Stimulated activated CD4-positive, alpha-beta T cell treated with anti-CD3 and anti-CD28 coated beads, Interleukin-12 subunit alpha, Interleukin-12 subunit beta, amount 100 ng/mL, for 48 hours (primary cell): ENCODE measurements around the gene PLA2G4D.
"Not testable (repeated sequence)": the region's sequence is repeated elsewhere in the genome, so short reads cannot be mapped to it uniquely, and the experiment has no call there.

Experiments
- DNase-seq, 3 donors: peaks; one replicate each; pipeline ENCODE4 v3.0.0-alpha.2; 2020; ENCODE audit warnings: low read depth in 2 of 3, low spot score in 1 of 3

The PLA2G4D gene

DNA sequence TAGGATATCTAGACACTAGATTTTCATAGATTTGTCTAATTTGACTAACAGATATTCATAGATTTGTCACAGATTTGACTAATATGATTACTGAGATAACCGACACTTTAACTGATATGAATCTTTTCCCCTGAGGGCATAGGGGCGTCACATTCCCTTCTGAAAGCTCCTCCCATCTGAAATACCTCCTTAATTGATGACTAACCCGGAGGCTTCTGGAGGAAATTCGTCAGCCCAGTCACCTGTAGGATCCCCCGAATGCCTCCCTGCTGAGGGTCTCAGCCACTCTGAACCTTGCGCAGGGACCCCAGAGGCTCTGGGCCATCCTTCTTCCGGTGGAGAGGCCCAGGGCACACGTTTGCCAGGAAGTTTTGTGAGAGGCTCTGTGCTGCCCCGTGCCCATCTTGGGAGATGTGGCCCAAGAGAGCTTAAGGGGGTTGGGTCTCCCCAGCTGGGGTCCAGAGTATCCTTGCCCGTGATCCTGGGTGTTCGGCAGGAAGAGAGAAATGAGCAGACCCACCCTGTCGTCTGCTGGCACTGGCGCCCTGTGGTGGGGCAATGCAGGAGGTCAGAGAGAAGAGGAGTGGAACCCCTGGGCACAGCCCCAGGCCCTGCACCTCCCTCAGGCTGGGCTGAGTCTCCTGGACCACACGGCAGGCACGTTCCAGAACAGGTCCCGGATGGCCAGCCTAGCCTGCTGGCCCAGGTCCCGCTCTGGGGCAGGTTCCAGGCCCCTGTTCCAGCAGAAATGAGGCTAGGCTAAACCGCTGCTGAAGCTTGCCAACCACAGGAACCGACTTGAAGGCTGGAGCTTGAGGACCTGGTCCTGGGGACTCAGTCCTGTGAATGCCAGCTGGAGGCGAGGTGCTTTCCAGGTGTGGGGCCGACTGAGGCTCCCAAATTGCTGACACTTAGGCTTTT lies 1.7 kb downstream of the PLA2G4D start:
- DNase-seq = no peak

DNA sequence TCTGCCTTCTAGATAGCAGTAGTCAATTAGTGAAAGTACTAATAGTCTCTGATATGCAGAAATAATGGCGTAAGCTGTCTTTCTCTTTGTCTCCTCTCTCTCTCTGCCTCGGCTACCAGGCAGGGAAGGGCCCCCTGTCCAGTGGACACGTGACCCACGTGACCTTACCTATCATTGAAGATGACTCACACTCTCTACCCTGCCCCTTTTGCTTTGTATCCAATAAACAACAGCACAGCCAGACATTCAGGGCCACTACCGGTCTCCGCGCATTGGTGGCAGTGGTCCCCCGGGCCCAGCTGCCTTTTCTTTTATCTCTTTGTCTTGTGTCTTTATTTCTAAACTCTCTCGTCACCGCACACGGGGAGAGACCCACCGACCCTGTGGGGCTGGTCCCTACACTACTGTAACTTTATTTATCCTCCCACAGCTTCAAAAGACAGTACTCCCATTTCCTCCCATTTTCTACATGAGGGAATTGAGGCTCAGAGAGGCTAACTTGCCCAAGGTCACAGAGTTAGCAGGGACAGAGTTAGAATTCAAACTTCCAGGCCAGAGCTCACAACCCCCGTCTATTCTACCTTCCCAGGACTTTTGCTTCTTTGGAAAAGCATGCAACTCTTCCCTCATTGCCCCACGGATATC lies 2.5 kb downstream of the PLA2G4D start:
- DNase-seq = not testable (repeated sequence)

DNA sequence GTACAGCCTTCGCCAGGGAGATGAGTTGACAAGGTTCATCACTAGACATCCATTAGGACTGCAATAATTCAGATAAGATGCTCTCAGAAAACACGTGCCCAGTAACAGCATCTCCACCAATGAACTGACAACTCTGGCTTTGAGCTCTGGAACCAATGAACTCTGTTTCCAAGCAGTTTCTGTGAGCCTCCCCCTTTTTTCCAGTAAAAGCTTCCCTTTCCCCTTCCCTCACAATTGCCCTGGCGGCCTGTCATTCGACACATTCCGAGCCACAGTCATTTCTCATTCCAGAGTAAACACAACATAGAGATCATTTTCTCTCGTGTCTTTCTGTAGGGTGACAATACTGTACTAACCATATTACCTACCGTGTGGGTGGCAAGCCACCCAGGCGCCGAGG lies 3.6 kb downstream of the PLA2G4D start:
- no peak for DNase-seq

DNA sequence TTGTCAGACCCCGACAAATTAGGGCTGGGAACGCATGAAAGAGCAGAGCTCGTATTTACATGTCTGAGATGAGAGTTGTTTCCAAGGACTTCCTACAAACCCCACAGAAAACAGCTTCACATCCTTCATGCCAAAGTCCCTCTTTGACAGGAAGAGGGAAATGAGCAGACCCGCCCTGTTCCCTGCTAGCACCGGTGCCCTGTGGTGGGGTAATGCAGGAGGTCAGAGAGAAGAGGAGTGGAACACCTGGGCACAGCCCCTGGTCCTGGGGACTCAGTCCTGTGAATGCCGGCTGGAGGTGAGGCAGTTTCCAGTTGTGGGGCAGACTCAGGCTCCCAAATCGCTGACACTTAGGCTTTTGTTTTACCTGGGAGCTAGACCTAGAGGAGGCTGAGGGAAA lies 4.0 kb downstream of the PLA2G4D start:
- no peak for DNase-seq

DNA sequence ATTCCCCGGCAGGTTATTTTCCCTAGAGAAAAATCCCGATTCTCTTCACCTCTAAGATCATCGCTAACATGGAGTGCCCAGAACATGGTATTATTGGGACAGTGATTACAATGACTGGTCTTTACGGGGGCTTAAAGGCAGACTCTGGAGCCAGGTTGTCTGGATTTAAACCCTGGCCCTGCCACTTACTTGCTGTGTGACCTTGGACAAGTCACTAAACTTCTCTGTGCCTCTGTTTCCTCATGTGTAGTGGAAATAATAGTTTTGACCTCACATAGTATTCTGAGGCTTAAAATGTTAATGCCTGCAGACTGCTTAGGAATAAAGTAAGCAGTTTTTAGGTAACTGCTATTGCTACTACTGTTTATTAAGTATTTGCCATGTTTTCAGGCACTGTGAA lies 4.4 kb downstream of the PLA2G4D start:
- no peak for DNase-seq

DNA sequence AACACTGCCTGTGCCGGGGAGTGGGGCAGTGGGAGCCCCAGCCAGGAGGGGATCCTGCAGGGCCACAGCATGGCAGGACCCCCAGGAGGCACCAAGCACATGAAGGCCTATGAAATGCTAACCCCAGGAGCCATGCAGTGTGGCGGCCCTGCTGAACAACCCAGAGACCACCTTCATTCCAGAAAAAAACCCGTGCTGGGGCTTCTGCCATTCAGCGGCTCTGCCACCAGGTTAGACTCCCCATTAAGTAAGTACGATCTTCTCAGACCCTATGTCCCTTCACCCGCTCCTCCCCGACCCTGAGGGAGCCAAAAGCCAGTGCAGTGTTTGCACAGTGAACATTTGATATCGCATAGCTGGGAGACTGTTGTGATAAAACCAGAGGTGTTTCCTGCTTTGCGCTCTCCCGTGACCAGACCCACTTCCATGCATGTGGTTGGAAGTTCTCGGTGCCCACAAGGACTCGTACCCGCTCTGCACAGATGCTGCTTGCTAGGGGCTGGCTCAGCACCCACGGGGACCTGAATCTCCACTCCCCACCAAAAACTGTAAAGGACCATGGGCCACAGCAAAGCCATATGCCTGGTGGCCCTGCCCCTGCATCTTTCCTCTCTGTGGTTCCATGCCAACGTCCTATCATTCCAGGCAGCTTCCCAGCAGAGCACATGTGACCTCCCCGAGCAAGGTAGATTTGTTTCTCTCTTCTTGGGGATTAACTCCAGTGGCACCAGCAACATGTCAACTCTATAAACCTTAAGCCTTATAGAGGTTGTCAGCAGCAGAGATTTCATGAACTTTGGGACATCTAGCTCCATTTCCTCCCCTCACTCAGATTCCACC lies 5.3 kb downstream of the PLA2G4D start:
- DNase-seq = no peak

DNA sequence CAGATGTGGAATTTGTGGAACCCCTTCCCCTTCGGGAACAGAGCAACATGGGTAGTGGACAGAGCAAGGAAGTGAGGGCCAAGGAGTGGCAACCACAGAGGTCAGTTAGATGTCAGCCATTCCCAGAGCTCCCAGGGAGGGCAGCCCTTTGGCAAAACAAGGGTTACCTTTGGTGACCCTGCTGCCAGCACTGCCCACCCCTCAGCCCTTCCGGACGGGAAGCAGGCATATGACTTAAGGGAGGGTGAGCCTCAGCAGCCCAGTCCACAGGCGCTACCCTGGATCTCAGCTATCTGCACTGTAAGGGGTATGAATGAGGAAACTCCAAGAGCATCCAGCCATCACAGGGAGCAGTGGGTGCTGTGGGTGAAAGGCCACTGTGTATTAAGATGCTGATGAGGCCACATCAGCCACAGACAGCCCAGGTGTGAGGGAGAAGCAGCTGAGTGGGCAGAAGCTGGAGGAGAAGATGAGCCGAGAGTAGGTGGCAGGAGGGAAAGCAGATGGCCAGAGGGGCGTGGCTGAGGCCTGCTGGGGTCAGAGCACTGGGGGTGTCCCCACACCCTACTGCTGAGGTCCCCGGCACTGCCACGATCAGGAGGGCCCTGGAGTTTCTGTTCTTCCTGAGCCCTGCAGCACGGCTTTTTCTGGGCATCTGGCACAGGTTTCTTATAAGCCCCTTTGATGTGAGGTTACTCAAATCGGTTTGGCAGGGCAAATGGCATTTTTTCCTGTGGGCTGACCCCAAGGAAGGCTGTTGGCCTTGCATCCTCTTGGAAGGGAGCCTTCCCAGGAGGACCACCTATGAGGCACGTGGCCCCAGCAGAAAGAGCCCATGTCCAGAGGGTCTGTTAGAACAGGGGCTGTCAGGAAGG lies 6.2 kb downstream of the PLA2G4D start:
- no peak for DNase-seq

DNA sequence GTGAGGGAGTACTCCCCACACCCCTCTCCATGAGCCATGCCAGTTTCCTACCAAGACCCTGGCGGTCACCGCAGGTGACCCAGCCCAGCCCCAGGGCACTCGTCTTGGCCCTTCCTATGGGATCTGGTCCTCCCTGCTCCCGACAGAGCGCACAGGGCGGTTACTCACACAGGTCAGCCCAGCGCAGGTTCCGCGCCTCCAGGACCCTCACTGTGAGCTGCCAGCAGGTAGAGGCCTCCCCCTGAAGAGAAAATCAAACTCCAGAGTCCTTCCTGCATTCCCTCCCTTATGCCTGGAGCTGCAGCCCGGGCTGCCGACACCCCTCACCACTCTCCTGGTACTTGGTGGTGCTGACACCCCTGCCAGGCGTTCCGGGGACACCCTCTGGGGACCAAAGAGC lies 6.9 kb downstream of the PLA2G4D start:
- DNase-seq = no peak

DNA sequence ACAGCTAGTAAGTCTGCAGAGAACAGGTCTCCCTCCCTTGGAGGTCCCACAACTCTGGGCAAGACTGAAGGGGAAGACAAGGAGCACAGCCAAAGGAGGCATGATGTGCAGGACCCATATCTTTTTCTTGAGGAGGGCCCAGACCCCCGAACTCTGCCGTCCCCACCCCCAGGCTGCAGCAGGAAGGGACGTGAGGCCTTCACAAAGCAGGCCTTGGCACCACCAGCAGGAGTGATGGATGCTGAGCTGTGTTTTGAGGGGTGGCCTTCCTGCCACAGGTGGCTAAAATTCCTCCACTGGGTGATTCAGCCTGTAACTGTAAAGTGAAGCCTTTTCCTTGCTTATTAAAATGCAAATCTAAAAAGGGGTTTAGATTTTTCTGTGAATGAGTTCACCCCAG lies 8.6 kb downstream of the PLA2G4D start:
- no peak for DNase-seq

DNA sequence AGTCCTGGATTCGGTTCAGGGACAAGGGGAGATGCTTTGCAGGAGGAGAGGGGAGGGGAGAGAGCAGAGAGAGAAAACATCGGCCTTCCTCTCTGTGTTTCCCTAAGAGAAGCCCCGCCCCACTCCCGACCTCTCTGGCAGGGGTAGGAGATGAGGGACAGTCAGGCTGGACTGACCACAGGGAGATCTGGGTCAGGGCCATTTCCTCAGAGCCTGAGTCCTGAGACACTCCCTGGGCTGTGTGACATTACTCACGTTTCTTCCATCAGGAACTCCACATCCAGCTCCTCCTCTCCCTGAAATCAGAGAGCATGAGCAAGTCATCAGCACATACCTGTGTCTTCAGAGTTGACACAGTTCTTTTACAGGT lies 9.1 kb downstream of the PLA2G4D start:
- no peak for DNase-seq

DNA sequence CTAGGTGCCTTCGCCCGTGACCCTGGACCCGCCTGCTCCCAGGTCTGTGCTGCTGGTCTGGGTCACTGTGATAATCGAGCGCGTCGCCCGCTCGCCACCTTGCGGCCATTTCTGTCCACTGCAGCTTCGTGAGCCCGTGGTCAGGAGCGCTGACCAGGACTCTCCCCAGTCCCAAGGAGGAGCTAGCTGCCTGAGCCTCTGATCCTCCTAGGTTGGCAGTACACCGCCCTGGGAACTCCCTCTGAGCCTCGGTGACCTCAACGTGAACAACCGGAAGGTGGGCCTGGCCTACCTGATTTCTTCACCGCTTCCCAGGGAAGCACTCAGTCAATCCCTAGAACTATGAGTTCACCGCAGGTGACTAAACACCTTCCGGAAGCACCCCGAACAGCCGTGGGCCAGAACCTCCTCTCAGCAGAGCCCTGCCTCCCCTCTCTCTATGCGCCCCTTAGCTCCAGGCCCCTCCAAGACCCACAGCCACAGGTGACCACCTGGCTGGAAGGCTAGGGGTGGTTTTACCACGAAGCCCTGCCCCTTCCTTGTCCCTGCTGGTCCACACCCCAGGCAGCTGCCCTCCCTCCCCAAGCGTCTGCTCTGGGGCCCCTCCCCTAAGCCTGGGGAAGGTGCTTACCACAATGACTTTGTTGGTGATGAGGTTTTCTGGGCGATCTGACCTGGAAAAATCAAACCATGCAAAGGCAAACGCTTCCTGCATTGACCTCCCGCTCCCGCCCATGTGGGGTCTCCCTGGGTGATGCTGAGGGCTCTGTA lies 9.7 kb downstream of the PLA2G4D start:
- DNase-seq = peak in 2 of 3 donors; percentile 15 to 28

DNA sequence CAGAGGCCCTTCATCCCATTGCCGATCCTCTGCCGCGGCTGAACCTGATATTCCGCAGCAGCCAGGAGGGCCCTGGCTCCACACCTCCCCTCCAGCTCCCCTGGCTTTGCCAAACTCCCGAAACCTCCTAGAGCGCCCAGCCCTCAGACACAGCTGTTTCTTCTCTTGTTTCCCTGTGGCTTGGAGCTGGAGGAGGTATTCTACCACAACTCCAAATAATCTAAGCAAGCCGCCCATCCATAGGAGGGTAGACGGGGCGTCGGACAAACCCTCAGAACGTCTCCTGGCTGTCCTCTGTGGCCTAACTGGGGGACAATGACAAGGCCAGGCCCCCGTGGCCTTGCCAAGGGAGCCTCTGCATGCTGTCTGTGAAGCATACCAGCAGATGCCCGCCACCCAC lies 10.4 kb downstream of the PLA2G4D start:
- DNase-seq = no peak

DNA sequence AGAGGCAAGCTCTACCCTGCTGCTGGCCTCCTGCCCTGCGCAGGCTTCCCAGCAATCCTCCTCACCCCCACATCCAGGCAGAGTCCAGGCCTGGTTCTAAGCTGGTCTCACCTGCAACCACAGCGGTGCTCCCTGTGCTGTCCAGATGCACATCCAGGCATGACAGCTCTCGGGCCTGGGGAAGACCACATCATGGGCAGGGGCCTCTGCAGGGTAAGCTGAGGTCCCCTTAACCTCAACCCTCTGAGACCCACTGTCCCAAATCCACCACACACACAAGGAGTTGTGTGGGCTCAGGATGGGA lies 10.8 kb downstream of the PLA2G4D start:
- DNase-seq = no peak

DNA sequence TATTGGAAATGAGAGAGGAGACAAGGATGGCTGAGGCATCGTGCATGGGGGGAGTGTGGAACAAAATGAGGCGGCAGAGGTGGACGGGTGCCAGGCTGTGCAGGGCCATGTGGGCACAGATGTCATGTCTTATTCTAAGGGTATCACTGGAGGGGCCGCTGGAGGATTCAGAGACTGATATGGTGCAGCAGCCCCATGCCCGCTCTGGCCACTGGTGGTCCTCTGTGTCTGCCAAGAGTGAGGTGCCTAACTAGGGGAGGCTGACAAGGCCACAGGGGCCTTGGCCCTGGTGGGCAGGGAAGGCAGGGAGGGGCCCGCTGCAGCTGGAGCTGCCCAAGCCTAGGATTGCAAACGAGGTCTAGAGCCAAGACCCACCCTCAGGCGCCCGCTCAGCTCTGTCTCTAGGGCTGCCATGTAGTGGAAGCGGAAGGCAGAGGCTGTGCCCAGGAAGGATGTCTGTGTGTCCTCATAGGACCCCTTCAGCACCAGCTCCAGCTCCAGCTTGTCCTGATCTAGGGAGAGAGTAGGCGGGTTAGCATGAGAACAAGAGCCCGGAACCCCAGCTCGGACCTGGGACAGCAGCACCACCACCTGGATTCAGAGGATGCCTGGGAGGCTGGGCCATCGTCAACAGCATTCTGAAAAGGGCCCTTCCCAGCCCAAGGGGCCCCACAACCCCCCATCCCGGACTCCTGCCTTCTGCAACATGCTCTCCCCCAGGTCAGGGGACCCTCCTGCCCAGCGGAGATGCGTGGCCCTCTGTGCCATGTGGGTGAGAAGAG lies 11.3 kb downstream of the PLA2G4D start:
- no peak for DNase-seq

DNA sequence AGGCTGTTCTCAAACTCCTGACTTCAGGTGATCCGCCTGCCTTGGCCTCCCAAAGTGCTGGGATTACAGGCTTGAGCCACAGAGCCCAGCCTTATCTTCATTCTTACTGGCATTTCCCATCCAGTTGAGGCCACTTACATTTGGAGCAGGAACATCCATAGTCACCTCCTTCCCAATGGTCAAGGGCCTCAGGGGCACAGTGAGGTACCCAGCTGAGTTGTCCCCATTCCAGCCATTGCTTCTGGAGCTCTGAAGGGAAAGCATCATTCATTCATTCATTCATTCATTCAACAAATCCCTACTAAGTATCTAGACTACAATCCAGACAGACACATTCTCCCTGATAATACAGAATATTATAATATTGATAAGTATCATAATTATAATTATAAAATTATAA lies 12.2 kb downstream of the PLA2G4D start:
- no peak for DNase-seq

DNA sequence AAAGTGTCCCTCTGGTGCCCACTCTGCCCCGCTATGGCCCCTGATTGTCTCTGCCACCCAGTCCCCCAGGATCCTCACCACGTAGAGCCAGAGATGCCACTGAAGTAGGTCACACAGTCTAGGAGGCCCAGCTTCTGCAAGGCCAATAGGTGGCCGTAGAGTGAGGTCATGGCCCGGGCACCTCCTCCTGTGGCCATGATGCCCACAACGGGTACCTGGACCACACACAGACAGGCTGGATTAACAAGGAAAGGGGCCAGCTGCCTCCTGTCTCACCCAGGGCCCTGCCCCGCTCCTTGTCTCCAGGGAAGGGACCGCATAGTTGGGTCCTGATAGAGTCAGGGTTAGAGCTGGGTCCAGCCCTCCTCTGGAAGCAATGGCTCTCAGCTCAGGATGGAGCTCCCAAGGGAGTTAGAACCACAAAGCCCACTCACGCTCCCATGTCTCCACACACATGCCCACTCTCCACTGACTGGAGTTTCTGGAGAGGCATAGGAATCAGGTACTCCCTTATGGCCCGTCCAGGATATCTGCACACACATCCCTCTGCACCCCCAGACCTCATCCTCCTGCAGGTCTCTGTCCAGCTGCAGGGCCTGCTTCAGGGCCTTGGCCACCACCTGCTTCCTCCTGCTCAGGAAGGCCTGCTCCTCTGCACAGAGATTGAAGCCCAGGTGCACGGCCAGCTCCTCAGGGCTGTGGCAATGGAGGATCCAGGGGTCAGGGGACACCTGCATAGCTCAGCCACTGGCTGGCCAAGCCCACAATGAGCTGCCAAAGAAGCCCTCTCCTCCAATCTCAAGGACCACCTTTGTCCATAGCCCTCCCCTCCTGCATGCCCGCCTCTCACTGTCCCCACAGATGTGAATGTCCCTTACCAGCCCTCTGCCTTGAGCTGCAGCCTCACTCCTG lies 13.2 kb downstream of the PLA2G4D start:
- no peak for DNase-seq

DNA sequence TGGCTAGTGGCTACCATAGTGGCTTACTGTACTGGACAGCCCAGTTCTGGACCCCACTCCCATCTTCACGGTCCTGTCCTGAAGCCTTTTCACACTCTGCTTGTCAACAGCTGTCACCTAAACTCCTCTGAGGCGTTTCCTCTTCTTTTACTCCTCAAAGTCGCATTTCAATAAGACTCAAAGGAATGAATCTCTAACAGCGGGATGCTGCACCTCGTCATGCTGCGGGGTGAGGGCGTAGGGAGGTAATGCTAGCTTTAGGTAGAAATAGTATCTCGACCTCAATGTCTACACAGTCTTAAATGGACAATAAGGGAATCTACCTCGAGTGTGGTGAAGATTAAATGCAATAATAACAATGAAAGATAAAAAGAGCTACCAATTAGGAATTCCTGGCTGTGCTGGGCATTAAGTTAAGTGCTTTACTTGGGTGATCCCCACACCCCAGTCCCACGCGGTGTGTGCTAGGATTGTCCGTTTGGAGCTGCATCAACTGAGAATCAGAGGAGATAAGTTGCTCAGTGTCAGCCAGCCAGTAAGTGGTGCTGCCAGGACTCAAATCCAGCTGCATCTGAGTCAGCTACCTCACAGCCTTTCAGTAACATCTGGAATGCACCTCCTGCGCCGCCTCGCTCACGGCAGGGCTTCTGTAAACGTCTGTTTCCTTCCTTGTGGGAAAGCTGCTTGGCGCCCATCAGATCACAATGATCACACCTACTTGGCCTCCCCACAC lies 14.0 kb downstream of the PLA2G4D start:
- DNase-seq = no peak

DNA sequence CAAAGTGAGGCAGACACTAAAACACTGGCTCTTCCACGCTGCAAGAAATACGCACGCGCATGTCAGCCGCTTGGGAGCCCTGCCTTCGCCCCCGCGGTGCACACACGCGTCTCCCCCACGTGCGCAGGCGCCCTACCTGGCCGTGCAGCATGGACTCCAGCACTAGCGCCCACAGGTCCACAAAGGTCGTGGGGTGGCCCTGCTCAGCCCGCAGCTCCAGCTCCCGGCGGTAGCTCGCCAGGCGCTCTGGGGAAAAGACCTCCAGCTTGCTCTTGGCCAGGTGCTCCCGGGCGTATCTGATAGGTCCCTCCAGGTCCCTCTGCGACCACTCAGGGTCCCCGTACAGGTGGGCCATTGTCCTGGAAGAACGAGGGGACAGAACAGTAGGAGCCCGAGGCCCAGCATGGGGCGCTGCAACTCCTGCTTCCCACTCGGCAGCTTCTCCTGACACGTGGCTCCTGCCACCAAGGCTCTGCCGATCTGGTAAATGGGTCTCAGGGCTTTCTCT lies 14.9 kb downstream of the PLA2G4D start:
- DNase-seq = no peak
